ENCODE data around the gene IRAG1.

DNA sequence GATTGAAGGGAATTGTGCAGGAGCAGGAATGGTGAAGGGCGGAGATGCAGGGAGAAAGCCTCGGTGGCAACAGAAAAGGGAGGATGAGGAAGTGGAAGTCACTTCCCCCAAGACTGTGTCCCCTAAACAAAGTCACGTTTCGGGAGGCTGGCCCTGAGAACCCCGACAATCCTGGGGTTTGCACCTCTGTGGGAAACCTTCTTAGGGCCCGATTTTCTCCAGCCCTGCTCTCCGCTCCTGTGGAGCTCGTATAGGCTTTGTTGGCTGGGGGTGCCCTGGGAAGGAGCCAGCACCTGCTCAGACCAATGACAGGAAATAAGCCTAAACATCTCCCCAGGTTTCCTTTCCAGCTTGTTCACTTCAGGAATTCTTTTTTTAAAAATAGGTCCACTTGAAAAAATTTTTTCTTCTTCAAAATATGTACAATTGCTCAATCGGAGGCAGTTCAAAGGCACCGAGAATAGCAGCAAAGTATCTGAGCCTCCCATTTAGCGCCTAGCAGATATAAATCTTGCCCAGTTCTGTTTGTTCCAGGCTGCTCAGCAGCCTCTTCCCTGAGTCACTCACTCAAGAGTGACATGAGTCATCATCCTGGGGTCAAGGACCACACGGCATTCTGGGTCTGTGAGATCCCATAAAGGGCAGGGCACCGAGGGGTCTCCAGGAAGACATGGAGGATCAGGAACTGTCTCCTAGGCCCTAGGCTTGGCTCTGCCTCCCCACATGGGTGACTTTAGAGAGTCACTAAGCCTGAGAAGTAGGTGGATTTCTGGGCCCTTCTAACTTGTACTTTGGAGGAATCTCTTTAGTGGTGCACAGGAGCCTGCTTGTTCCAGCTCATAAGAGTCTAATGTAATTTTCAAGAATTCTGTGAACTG is 34.0 kb downstream of the IRAG1 start:
- TF ChIP-seq, protein P1, sequence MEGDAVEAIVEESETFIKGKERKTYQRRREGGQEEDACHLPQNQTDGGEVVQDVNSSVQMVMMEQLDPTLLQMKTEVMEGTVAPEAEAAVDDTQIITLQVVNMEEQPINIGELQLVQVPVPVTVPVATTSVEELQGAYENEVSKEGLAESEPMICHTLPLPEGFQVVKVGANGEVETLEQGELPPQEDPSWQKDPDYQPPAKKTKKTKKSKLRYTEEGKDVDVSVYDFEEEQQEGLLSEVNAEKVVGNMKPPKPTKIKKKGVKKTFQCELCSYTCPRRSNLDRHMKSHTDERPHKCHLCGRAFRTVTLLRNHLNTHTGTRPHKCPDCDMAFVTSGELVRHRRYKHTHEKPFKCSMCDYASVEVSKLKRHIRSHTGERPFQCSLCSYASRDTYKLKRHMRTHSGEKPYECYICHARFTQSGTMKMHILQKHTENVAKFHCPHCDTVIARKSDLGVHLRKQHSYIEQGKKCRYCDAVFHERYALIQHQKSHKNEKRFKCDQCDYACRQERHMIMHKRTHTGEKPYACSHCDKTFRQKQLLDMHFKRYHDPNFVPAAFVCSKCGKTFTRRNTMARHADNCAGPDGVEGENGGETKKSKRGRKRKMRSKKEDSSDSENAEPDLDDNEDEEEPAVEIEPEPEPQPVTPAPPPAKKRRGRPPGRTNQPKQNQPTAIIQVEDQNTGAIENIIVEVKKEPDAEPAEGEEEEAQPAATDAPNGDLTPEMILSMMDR (IDR thresholded peaks at IDR 0.05): no peak
- TF ChIP-seq ZFX (IDR thresholded peaks at IDR 0.05; ENCODE audit: borderline replicate concordance): no peak
